GM12873 (cell line): ENCODE measurements around the gene FITM1.
A peak's percentile ranks its signal among the peaks of the same experiment; 100 is the strongest.

ENCODE experiments used
- CTCF ChIP-seq: IDR thresholded peaks from 2 replicates; pipeline ENCODE4 v1.5.1; 2012; ENCODE audit warnings: low read depth, mild to moderate bottlenecking, moderate library complexity, low read length, control low read depth; ENCODE audit not compliant: insufficient read depth; ENCODE audit errors: missing control alignments

Gene FITM1

GRCh38 chr14:24151404-24152080 lies 21.1 kb downstream of the FITM1 start:
- no peak for TF ChIP-seq CTCF

GRCh38 chr14:24155100-24155499 lies 24.6 kb downstream of the FITM1 start:
- TF ChIP-seq CTCF = no peak

GRCh38 chr14:24156840-24157239 lies 26.4 kb downstream of the FITM1 start:
- no peak for TF ChIP-seq CTCF

GRCh38 chr14:24157331-24157730 lies 26.9 kb downstream of the FITM1 start:
- TF ChIP-seq CTCF = no peak

- no peak for TF ChIP-seq CTCF
Observed at GRCh38 chr14:24159777-24160498, 29.5 kb downstream of the FITM1 start.

- TF ChIP-seq CTCF = no peak
Observed at GRCh38 chr14:24160499-24160849, 30.0 kb downstream of the FITM1 start.

- TF ChIP-seq CTCF = peak; percentile 94
Observed at GRCh38 chr14:24160850-24161804, 30.7 kb downstream of the FITM1 start, which contains the start of gene IRF9. Gene IRF9 (plus strand): TSS chr14:24161265. CDS start chr14:24162145, 880 bp downstream.
